ENCODE results near the gene LRRFIP1. TPM values are rescaled to one million over a fixed set of nuclear protein-coding genes. Genes with fewer than 3 reads are reported as not detected.

Gene LRRFIP1
- total and polyA plus RNA-seq, 10 donors: 40.4 to 164 (median 124) TPM

- Histone ChIP-seq H3K36me3 (peaks cover 0 to 7% (median 0%) of the 10 kb centered on the region in 6 donors), H3K27ac (no peak overlapping the region), H3K27me3 (replicated peaks in 1 of 7) (peaks cover 0 to 12% (median 0%) of the 10 kb centered on the region in 7 donors), H3K9me3 (peaks cover 0 to 17% (median 4%) of the 10 kb centered on the region in 8 donors), H3K4me3 (no peak overlapping the region), H3K4me1 (peaks cover 0 to 18% (median 0%) of the 10 kb centered on the region in 6 donors)
- 87 to 93% (median 92%) methylated on average over 9 of the region's 9 CpGs for WGBS, 5 donors
- intact Hi-C loops (cut with DNase I; ENCODE audit: low total_unique reads): no loop called here
- no peak for DNase-seq
- TF ChIP-seq POLR2AphosphoS5 (IDR thresholded peaks at IDR 0.05): no peak
- no peak for TF ChIP-seq POLR2A (IDR thresholded peaks at IDR 0.05)
- no peak for TF ChIP-seq CTCF (IDR thresholded peaks at IDR 0.05 in 8 of 11, conservative IDR thresholded peaks at IDR 0.05 in 3 of 11)
Measured at GRCh38 chr2:237648016-237648381, 20.6 kb downstream of the LRRFIP1 start.

GRCh38 chr2:237649541-237650454 is 22.4 kb downstream of the LRRFIP1 start:
- DNase-seq: no peak
- H3K27ac ChIP-seq: no peak overlapping the region

GRCh38 chr2:237650455-237650850 is 23.1 kb downstream of the LRRFIP1 start:
- peaks cover 0 to 24% (median 7%) of the 10 kb centered on the region in 8 donors for H3K9me3 ChIP-seq
- peaks cover 0 to under 1% (median 0%) of the 10 kb centered on the region in 6 donors for H3K36me3 ChIP-seq
- peaks cover 0 to 18% (median 2%) of the 10 kb centered on the region in 6 donors for H3K4me1 ChIP-seq
- intact Hi-C loops (cut with DNase I; ENCODE audit: low total_unique reads): no loop called here
- TF ChIP-seq POLR2A (IDR thresholded peaks at IDR 0.05): no peak
- H3K27me3 ChIP-seq (replicated peaks in 1 of 7): peaks cover 0 to 12% (median 0%) of the 10 kb centered on the region in 7 donors
- DNase-seq: no peak
- no peak overlapping the region for H3K27ac ChIP-seq
- H3K4me3 ChIP-seq: no peak overlapping the region
- WGBS, 5 donors: 86 to 99% (median 93%) methylated on average over 7 of the region's 7 CpGs

More at GRCh38 chr2:237649541-237650454, 22.4 kb downstream of the LRRFIP1 start:
- Histone ChIP-seq H3K4me1 (peaks cover 0 to 18% (median 0%) of the 10 kb centered on the region in 6 donors), H3K4me3 (no peak overlapping the region), H3K27me3 (replicated peaks in 1 of 7) (peaks cover 0 to 12% (median 0%) of the 10 kb centered on the region in 7 donors), H3K9me3 (peaks cover 0 to 24% (median 7%) of the 10 kb centered on the region in 8 donors), H3K36me3 (peaks cover 0 to 7% (median 0%) of the 10 kb centered on the region in 6 donors)
- TF ChIP-seq POLR2AphosphoS5 (IDR thresholded peaks at IDR 0.05) (no peak), CTCF (IDR thresholded peaks at IDR 0.05 in 8 of 11, conservative IDR thresholded peaks at IDR 0.05 in 3 of 11) (no peak), POLR2A (IDR thresholded peaks at IDR 0.05) (no peak)
- intact Hi-C loops (cut with DNase I; ENCODE audit: low total_unique reads): no loop called here
- WGBS, 5 donors: 77 to 88% (median 85%) methylated on average over 17 of the region's 17 CpGs

- DNase-seq: no peak
- intact Hi-C loops (cut with DNase I; ENCODE audit: low total_unique reads): no loop called here
- 94 to 98% (median 96%) methylated on average over 10 of the region's 10 CpGs for WGBS, 5 donors
- TF ChIP-seq POLR2A (IDR thresholded peaks at IDR 0.05): no peak
- no peak for TF ChIP-seq POLR2AphosphoS5 (IDR thresholded peaks at IDR 0.05)
- Histone ChIP-seq H3K4me1 (peaks cover 0 to 18% (median 2%) of the 10 kb centered on the region in 6 donors), H3K27ac (no peak overlapping the region), H3K27me3 (replicated peaks in 1 of 7) (peaks cover 0 to 12% (median 0%) of the 10 kb centered on the region in 7 donors), H3K9me3 (peaks cover 0 to 24% (median 7%) of the 10 kb centered on the region in 8 donors), H3K36me3 (no peaks in the 10 kb centered on the region), H3K4me3 (no peak overlapping the region)
Measured at GRCh38 chr2:237651761-237652160, 24.4 kb downstream of the LRRFIP1 start.

GRCh38 chr2:237652181-237652580 is 24.8 kb downstream of the LRRFIP1 start:
- no peak for DNase-seq
- no peaks in the 10 kb centered on the region for H3K36me3 ChIP-seq
- H3K27ac ChIP-seq: no peak overlapping the region
- H3K4me1 ChIP-seq: peaks cover 0 to 17% (median 2%) of the 10 kb centered on the region in 6 donors
- 89 to 99% (median 92%) methylated on average over 3 of the region's 3 CpGs for WGBS, 5 donors
- H3K9me3 ChIP-seq: peaks cover 0 to 26% (median 7%) of the 10 kb centered on the region in 8 donors
- no peak for TF ChIP-seq CTCF (IDR thresholded peaks at IDR 0.05 in 8 of 11, conservative IDR thresholded peaks at IDR 0.05 in 3 of 11)
- TF ChIP-seq POLR2A (IDR thresholded peaks at IDR 0.05): no peak
- no peak overlapping the region for H3K4me3 ChIP-seq
- peaks cover 0 to 11% (median 0%) of the 10 kb centered on the region in 7 donors for H3K27me3 ChIP-seq (replicated peaks in 1 of 7)
- intact Hi-C loops (cut with DNase I; ENCODE audit: low total_unique reads): no loop called here

Data from spleen (tissue), 11 donors.